Body of pancreas (tissue), 4 donors: Measurements from ENCODE around the gene ZNF777. TPM values are rescaled to one million over a fixed set of nuclear protein-coding genes. Genes with fewer than 3 reads are reported as not detected.

Experiments used
- ATAC-seq: fragments of 150-250 bp; one replicate; pipeline ENCODE4 v1.9.1; 2016
- DNase-seq, 4 donors: peaks; one replicate each; pipeline ENCODE4 v3.0.0-alpha.2; 2019
- H3K27ac ChIP-seq, 4 donors: fragments of 200-600 bp; sonication (generic); 1 replicate in 3 of 4; 2 replicates in 1 of 4; pipeline versions ENCODE4 v1.5.1 to v1.6.1; 2016 to 2019; ENCODE audit warnings: mild to moderate bottlenecking in 1 of 4, mixed read lengths in 1 of 4, moderate library complexity in 1 of 4
- H3K27me3 ChIP-seq, 2 donors: fragments of 200-600 bp; sonication (generic); one replicate each; pipeline ENCODE4 v1.6.0; 2016; ENCODE audit warnings: mild to moderate bottlenecking in 1 of 2
- H3K36me3 ChIP-seq, 2 donors: fragments of 200-600 bp; sonication (generic); replicated peaks in 1 of 2; 2 replicates each; pipeline ENCODE4 v1.5.1; 2016; ENCODE audit warnings: low read depth in 2 of 2; ENCODE audit not compliant: insufficient read depth in 1 of 2
- H3K4me1 ChIP-seq: fragments of 200-600 bp; sonication (generic); one replicate; pipeline ENCODE4 v1.6.0; 2016
- H3K4me3 ChIP-seq, 2 donors: fragments of 200-600 bp; sonication (generic); 1 replicate in 1 of 2; 2 replicates in 1 of 2; pipeline ENCODE4 v1.5.1; 2016 to 2019
- H3K9me3 ChIP-seq, 3 donors: fragments of 200-600 bp; sonication (generic); 1 replicate in 2 of 3; 2 replicates in 1 of 3; pipeline ENCODE4 v1.5.1; 2016
- CTCF ChIP-seq, 7 experiments: fragments of 450-650 bp in 4 of 7; fragments of 200-600 bp in 3 of 7; sonication (generic) in 3 of 7; IDR thresholded peaks; one replicate each; pipeline ENCODE4 v1.5.1; 2016 to 2019; ENCODE audit warnings: antibody characterized with exemption in 7 of 7
- POLR2A ChIP-seq, 3 donors: fragments of 450-650 bp; IDR thresholded peaks; one replicate each; pipeline ENCODE4 v1.6.1; 2016; ENCODE audit warnings: antibody characterized with exemption in 3 of 3, mild to moderate bottlenecking in 2 of 3
- WGBS, 2 donors: methylation state at CpG; one replicate each; pipeline ENCODE4 v1.1.5; 2017; 5-methylcytosine and 5-hydroxymethylcytosine counted together
- intact Hi-C: fragments of 100-400 bp; cut with DNase I; formaldehyde crosslinking; loops from one replicate; pipeline ENCODE4 v1.15.1; 2023
- total RNA-seq, 2 donors: library from RNA; depleted of rRNA; stranded (reverse); fragments of >200 nt; gene quantifications; one replicate each; pipeline ENCODE4 v1.1.0, GENCODE V29; 2016

ZNF777 gene
- total RNA-seq, 2 donors from 2014 or later, result 8.3 to 10.5 TPM

- TF ChIP-seq CTCF (IDR thresholded peaks at IDR 0.05) (no peak), POLR2A (IDR thresholded peaks at IDR 0.05) (no peak)
- ATAC-seq (no peak), DNase-seq (no peak)
- H3K36me3 ChIP-seq, result peaks cover 5 to 20% of the 10 kb centered on the region in 2 donors
- H3K27me3 ChIP-seq, result no peaks in the 10 kb centered on the region
- H3K9me3 ChIP-seq, result no peaks in the 10 kb centered on the region
- intact Hi-C loops, result no loop called here
- 94 to 95% methylated on average over 68 to 75 of the region's 77 CpGs for WGBS, 2 donors
- no peaks in the 10 kb centered on the region for H3K4me1 ChIP-seq
- no peak overlapping the region for H3K4me3 ChIP-seq
- no peak overlapping the region for H3K27ac ChIP-seq
These were observed 13.7 kb upstream of the ZNF777 start for GRCh38 chr7:149474309-149475120.

- ATAC-seq (no peak), DNase-seq (no peak)
- no peak overlapping the region for H3K27ac ChIP-seq
- no peaks in the 10 kb centered on the region for H3K9me3 ChIP-seq
- WGBS, 2 donors, result 84 to 88% methylated on average over 6 of the region's 6 CpGs
- H3K4me1 ChIP-seq, result no peaks in the 10 kb centered on the region
- H3K4me3 ChIP-seq, result no peak overlapping the region
- no peaks in the 10 kb centered on the region for H3K27me3 ChIP-seq
- intact Hi-C loops, result no loop called here
- H3K36me3 ChIP-seq, result peaks cover 5 to 20% of the 10 kb centered on the region in 2 donors
- no peak for TF ChIP-seq POLR2A (IDR thresholded peaks at IDR 0.05)
- TF ChIP-seq CTCF (IDR thresholded peaks at IDR 0.05), result no peak
These were observed 12.4 kb upstream of the ZNF777 start for GRCh38 chr7:149473251-149473650.

GRCh38 chr7:149471289-149471953 is 10.6 kb upstream of the ZNF777 start:
- DNase-seq, result no peak
- Histone ChIP-seq H3K4me1 (no peaks in the 10 kb centered on the region), H3K4me3 (no peak overlapping the region), H3K27me3 (no peaks in the 10 kb centered on the region), H3K9me3 (no peaks in the 10 kb centered on the region), H3K36me3 (peaks cover under 1 to 15% of the 10 kb centered on the region in 2 donors), H3K27ac (no peak overlapping the region)
- intact Hi-C loops, result no loop called here
- TF ChIP-seq POLR2A (IDR thresholded peaks at IDR 0.05) (no peak), CTCF (IDR thresholded peaks at IDR 0.05) (no peak)
- no peak for ATAC-seq
- WGBS, 2 donors, result 98% methylated on average over 6 of the region's 6 CpGs

GRCh38 chr7:149469806-149470205 is 8.9 kb upstream of the ZNF777 start:
- peaks cover 0 to 2% of the 10 kb centered on the region in 2 donors for H3K36me3 ChIP-seq
- 91% methylated on average over 8 of the region's 8 CpGs for WGBS, 2 donors
- H3K27me3 ChIP-seq, result no peaks in the 10 kb centered on the region
- H3K9me3 ChIP-seq, result no peaks in the 10 kb centered on the region
- ATAC-seq, result no peak
- no peaks in the 10 kb centered on the region for H3K4me1 ChIP-seq
- no peak for DNase-seq
- H3K4me3 ChIP-seq, result no peak overlapping the region
- no peak overlapping the region for H3K27ac ChIP-seq
- intact Hi-C loops, result no loop called here
- no peak for TF ChIP-seq POLR2A (IDR thresholded peaks at IDR 0.05)

- Histone ChIP-seq H3K27me3 (no peaks in the 10 kb centered on the region), H3K27ac (no peak overlapping the region), H3K4me3 (no peak overlapping the region), H3K36me3 (no peaks in the 10 kb centered on the region), H3K4me1 (no peaks in the 10 kb centered on the region), H3K9me3 (no peaks in the 10 kb centered on the region)
- no peak for DNase-seq
- whole genome bisulfite sequencing, 2 donors, result 66 to 83% methylated on average over 5 of the region's 5 CpGs
- no peak for ATAC-seq
- TF ChIP-seq POLR2A (IDR thresholded peaks at IDR 0.05) (no peak), CTCF (IDR thresholded peaks at IDR 0.05) (no peak)
- intact Hi-C loops, result no loop called here
These were observed 7.3 kb upstream of the ZNF777 start for GRCh38 chr7:149468208-149468607.
